ENCODE measurements around the gene RAB1A.

Gene RAB1A

DNA sequence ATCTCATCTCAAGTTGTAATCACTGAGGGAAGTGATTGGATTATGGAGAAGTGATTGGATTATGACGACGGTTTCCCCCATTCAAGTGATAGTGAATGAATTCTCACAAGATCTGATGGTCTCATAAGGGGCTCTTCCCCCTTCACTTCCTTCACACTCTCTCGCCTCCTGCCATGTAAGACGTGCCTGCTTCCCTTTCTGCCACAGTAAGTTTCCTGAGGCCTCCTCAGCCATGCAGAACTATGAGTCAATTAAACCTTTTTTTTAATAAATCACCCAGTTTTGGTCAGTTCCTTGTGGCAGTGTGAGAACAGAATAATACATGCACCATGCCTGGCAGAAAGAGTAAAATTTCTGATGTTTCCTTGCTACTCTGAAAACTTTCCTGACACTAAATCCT, 37.1 kb downstream of the RAB1A start:
- TF ChIP-seq, protein P1, sequence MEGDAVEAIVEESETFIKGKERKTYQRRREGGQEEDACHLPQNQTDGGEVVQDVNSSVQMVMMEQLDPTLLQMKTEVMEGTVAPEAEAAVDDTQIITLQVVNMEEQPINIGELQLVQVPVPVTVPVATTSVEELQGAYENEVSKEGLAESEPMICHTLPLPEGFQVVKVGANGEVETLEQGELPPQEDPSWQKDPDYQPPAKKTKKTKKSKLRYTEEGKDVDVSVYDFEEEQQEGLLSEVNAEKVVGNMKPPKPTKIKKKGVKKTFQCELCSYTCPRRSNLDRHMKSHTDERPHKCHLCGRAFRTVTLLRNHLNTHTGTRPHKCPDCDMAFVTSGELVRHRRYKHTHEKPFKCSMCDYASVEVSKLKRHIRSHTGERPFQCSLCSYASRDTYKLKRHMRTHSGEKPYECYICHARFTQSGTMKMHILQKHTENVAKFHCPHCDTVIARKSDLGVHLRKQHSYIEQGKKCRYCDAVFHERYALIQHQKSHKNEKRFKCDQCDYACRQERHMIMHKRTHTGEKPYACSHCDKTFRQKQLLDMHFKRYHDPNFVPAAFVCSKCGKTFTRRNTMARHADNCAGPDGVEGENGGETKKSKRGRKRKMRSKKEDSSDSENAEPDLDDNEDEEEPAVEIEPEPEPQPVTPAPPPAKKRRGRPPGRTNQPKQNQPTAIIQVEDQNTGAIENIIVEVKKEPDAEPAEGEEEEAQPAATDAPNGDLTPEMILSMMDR (conservative IDR thresholded peaks at IDR 0.05; ENCODE audit: low read length): no peak
- DNase-seq (ENCODE audit: low read depth): no peak
- H3K4me3 ChIP-seq (ENCODE audit: low read length): no peak overlapping the region

GRCh38 chr2:65085148-65085547, 44.8 kb downstream of the RAB1A start:
- no peak overlapping the region for H3K4me3 ChIP-seq (ENCODE audit: low read length)
- no peak for DNase-seq (ENCODE audit: low read depth)
- TF ChIP-seq, protein P1 (conservative IDR thresholded peaks at IDR 0.05; ENCODE audit: low read length): no peak

DNA sequence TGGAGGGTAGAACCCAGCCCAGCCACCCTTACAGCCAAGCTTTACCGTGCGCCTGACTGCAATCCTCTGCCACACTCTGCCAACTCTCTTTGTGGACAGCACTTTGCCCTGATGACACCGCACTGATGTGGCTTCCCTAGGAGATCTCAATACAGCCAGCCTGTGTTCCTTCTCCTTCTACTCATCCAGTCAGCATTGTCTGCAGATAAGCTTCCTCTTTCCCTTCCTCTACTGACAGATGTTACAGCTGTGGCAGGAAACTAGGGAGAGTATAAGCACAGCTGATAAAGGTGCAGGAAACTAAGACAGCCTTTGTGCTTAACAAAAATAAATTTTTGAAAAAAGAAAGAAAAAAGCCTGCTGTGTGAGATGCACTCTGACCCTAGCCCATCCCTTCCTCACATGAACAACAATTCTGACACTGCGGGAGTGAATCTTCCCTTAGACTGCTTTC, 48.6 kb downstream of the RAB1A start:
- TF ChIP-seq, protein P1 (conservative IDR thresholded peaks at IDR 0.05; ENCODE audit: low read length): no peak
- no peak for DNase-seq (ENCODE audit: low read depth)
- no peak overlapping the region for H3K4me3 ChIP-seq (ENCODE audit: low read length)

- DNase-seq (ENCODE audit: low read depth): no peak
- TF ChIP-seq, protein P1 (conservative IDR thresholded peaks at IDR 0.05; ENCODE audit: low read length): no peak
- no peak overlapping the region for H3K4me3 ChIP-seq (ENCODE audit: low read length)
These were observed 50.9 kb downstream of the RAB1A start for GRCh38 chr2:65079017-65079416.

GRCh38 chr2:65077898-65078297, 52.0 kb downstream of the RAB1A start:
- no peak for DNase-seq (ENCODE audit: low read depth)
- TF ChIP-seq, protein P1 (conservative IDR thresholded peaks at IDR 0.05; ENCODE audit: low read length): no peak
- H3K4me3 ChIP-seq (ENCODE audit: low read length): no peak overlapping the region

- H3K4me3 ChIP-seq (ENCODE audit: low read length): no peak overlapping the region
- TF ChIP-seq, protein P1 (conservative IDR thresholded peaks at IDR 0.05; ENCODE audit: low read length): no peak
- DNase-seq (ENCODE audit: low read depth): peak; percentile 65
These were observed 53.6 kb downstream of the RAB1A start for GRCh38 chr2:65076345-65076710.

GRCh38 chr2:65075605-65076344, 54.1 kb downstream of the RAB1A start:
- TF ChIP-seq, protein P1 (conservative IDR thresholded peaks at IDR 0.05; ENCODE audit: low read length): no peak
- DNase-seq (ENCODE audit: low read depth): no peak
- no peak overlapping the region for H3K4me3 ChIP-seq (ENCODE audit: low read length)

All from AG10803 (cell line).